Stimulated activated CD8-positive, alpha-beta memory T cell treated with anti-CD3 and anti-CD28 coated beads, Interleukin-12 subunit alpha, Interleukin-12 subunit beta, amount 100 ng/mL, for 24 hours (primary cell): ENCODE data around the gene PPP2R3A.
A peak's percentile ranks its signal among the peaks of the same experiment; 100 is the strongest.

Experiments
- DNase-seq: peaks from one replicate; pipeline ENCODE4 v3.0.0-alpha.2; 2020; ENCODE audit errors: extremely low read depth

Gene PPP2R3A

GRCh38 chr3:136195258-136196063 lies 229.9 kb downstream of the PPP2R3A start:
- DNase-seq, result peak; percentile 43

- DNase-seq, result no peak
Measured at GRCh38 chr3:136196064-136196400, 230.5 kb downstream of the PPP2R3A start, which contains the start of gene MSL2. Gene MSL2 (minus strand): TSS chr3:136196335. CDS start chr3:136195113, 1,222 bp downstream.

- DNase-seq, result peak; percentile 99
Measured at GRCh38 chr3:136196401-136197158, 231.1 kb downstream of the PPP2R3A start.

- DNase-seq, result no peak
Measured at GRCh38 chr3:136197159-136197793, 231.7 kb downstream of the PPP2R3A start.
